Measurements from ENCODE around the gene WNT2B.

Gene WNT2B

DNA sequence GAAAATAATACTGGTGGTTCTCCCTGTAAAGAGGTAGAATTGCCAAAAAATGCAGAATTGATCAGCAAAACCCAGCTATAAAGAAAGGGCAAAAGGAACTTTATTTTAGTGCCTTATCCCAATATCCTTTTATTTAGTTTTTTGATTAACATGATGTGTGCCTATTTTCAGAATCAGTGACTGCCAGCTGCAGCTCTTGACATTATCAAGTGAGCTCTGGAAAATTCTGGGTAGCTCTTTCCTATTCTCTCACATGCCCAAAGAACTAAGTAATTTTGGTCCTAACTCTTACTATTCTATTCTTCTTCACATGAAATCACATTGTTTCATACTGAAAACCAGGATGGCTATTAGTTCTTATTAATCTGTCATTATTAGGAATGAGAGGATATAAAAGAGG is 22.1 kb downstream of the WNT2B start:
- no peak for DNase-seq

DNA sequence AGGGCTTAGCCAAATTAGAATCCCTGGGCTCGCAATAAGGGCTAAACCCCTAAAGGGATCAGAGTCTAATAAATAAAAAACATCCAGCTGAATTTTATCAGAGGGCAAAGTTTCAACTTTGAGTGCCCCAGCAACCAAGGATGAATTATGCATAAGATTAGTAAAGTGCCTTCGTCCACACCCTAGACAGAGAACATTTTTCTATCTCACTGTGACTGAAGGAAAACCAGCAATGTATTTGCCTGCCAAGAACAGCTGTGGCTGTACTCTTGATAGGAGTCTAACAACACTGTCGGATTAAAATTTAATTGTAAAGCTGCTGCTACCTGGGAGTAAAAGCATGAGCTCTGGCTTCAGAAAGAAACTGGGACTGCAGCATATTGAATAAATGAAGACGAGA is 23.3 kb downstream of the WNT2B start:
- DNase-seq, result no peak

- DNase-seq, result no peak
Observed at GRCh38 chr1:112533029-112533428, 24.3 kb downstream of the WNT2B start.

GRCh38 chr1:112536561-112536960 is 27.8 kb downstream of the WNT2B start:
- DNase-seq, result no peak

DNA sequence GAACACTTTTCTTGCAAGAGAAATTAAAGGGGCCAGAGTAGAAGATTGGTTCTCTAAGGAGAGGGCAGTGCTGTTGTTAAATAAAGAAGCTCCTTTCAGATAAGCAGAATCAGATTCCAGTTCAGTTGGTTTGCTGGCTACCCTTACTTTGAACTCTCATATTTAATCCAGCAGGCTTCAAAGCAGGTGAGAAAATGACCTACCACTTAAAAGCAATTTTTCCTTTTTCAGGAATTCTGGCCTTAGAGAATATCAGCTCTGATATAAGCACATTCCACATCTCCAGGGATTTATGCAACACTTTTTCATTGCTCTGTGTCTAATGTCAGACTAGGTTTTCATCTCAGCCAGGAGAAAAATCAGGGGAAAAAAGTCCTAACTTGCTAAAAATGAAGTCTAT is 28.7 kb downstream of the WNT2B start:
- DNase-seq, result no peak

DNA sequence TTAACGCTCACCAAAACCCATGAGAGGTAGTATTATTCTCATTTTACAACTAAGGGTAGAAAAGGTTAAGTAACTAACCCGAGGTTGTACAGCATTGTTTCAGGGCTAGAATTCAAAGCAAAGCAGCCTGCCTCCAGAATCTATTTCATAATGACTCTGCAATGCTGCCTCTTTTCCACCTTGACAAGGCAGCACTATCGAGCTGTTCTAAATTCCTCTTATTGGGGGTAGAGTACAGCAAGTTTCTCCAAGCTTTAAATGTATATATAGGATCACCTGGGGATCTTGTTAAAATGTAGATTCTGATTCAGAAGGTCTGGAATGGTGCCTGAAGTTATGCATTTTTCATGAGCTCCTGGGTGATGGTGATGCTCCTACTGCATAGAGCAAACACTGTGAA is 30.1 kb downstream of the WNT2B start:
- no peak for DNase-seq

DNA sequence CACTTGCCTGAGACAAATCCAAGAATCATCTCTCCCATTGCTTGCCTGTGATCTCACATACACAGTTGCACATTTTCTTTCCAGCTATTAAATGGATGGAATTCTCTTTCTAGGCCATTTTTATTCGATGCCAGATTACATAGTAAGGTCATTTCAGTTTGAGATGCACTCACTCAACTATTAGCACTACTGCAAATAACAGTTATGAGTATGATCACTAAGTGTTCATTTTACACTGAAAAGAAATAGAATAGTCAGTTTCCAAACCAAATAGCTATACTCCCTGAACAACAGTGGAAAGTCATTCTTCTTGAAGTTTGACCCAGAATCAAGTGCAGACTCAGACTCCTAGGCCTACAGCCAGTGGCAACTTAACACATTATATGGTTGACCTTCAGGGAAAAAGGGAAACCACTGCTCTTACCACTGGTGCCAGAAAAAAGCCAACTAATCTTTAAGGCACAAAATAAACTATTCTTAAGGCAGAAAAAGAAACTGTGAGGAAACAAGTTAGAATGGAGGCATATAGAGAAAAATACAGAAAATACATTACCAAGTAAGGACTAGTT is 31.5 kb downstream of the WNT2B start:
- DNase-seq, result no peak

DNA sequence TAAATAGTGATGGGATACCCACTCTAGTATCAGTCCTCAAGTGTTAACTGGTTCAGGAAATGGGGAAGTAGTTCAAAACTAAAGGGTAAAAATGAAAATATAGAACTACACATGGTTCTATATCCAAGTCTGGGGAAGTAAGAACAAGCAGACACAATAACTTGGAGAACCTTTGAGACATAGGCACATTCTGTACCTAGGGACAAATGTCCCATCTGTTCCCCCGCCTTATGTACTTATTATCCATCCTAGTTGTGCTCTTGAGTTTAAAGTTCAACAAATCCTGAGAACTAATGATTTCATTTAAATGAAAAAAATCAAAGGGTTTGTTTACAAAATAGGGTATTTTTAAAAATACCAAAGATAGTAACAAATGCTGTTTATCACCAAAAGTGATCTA is 32.5 kb downstream of the WNT2B start:
- DNase-seq, result no peak

- no peak for DNase-seq
Observed at GRCh38 chr1:112542206-112542973, 33.6 kb downstream of the WNT2B start.

DNA sequence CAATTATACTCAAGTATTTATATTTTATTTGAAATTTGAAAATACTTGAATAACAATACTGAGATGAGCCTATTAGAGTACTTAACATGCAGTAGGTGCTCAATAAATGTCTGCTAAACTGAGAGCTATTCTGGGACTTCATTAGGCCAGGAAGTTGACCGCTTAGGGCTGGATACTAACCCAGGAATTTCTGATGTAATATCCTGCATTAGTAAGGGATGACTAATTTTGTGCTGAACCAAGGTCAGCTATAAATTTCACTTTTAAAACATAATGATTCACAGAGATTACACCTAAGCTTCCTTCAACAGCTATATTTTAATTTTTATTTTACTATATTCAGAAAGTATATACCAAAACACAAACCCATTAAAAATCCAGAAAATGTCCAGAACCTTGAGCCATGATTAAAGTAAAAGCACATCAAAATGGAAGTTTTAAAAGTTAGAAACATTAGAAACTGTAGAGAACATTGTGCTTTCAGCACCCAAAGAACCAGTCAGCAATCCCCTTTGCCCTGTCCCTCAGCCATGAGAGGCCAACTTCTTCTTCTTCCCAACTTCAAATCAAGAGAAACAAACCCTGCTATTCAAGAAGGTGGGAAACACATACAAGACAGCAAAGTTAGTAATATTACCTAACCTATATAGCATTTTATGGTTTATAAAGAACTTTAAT is 35.4 kb downstream of the WNT2B start:
- DNase-seq, result no peak

GRCh38 chr1:112544751-112545150 is 36.0 kb downstream of the WNT2B start:
- no peak for DNase-seq

- DNase-seq, result no peak
Observed at GRCh38 chr1:112546076-112546475, 37.3 kb downstream of the WNT2B start.

- no peak for DNase-seq
Observed at GRCh38 chr1:112548547-112548946, 39.8 kb downstream of the WNT2B start.

- DNase-seq, result no peak
Observed at GRCh38 chr1:112549590-112549989, 40.8 kb downstream of the WNT2B start.

DNA sequence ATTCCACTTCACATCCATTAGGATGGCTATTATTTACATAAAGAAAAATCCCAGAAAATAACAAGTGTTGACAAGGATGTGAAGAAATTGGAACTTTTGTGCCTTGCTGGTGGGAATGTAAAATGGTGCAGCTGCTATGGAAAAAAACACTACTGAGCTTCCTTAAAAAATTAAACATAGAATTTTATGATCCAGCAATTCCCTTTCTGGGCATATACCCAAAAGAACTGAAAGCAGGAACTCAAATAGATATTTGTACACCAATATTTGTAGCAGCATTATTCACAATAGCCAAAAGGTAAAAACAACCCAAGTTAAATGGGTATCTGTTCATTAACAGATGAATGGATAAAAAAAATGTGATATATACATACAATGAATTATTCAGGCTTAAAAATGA is 45.6 kb downstream of the WNT2B start:
- DNase-seq, result no peak

DNA sequence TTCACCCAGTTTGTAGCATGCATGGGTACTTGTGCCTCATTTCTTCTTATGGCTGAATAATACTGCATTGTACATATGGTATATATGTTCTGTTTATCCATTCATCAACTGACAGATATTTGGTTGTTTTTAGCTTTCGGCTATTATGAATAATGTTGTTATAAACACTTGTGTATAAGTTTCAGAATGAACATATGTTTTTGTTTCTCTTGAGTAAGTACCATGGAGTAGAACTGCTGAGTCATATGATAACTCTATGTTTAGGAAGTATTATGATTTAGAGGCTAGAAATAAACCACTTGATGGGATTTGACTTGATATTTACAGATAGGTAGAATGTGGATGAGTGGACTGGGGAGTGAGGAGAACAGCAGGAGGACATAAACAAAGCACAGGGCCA is 48.6 kb downstream of the WNT2B start:
- no peak for DNase-seq

- no peak for DNase-seq
Observed at GRCh38 chr1:112558634-112559033, 49.9 kb downstream of the WNT2B start.

GRCh38 chr1:112563341-112563740 is 54.6 kb downstream of the WNT2B start:
- no peak for DNase-seq

DNA sequence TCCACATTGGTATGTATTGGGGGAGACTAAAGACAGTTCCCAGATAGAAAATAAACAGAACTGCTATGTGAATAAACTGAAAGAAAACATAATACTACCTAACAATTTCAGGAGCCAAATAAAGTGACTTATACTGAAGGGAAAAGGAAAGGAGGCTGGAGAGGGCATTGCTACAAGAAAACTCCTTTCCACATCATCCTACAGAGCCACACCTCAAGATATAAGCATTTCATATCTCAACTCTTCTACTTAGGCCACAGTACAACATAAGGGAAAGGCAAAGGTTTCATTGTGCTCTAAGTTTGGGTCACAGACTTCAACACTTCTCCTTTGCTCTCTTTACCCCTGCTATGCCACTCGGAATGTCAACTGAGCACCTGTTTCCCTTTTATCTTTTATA is 55.3 kb downstream of the WNT2B start:
- DNase-seq, result no peak

GRCh38 chr1:112565800-112566199 is 57.0 kb downstream of the WNT2B start:
- DNase-seq, result no peak

DNA sequence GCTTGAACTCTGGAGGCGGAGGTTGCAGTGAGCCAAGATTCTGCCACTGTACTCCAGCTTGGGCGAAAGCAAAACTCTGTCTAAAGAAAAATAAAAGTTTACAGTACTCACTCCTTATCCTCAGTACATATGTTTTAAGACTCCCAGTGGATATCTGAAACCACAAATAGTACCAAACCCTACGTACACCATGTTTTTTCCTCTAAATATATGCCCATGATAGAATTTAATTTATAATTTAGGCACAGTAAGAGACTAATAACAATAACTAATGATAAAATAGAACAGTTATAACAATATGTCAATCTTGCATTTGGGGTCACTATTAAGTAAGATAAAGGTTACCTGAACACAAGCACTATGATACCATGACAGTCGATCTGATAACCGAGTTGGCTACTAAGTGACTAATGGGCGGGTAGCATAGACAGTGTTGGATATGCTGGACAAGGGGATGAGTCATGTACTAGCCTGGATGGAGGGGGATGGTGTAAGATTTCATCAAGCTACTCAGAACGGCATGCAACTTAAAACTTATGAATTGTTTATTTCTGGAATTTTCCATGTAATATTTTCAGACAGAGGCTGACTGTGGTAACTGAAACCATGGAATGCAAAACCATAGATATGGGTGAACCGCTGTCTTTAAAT is 66.5 kb downstream of the WNT2B start:
- DNase-seq, result no peak

- DNase-seq, result no peak
Observed at GRCh38 chr1:112576240-112576639, 67.5 kb downstream of the WNT2B start.

All from retina (tissue), 1 donor.